ENCODE results near the gene MICALL1. TPM values are rescaled to one million over a fixed set of nuclear protein-coding genes. Genes with fewer than 3 reads are reported as not detected.

Gene MICALL1
- total RNA-seq, 1 experiment from 2014 or later: 47.2 TPM

- no peak for TF ChIP-seq ZNF532 (CRISPR knock-in tag; IDR thresholded peaks at IDR 0.05; ENCODE audit: borderline replicate concordance)
Observed at GRCh38 chr22:37910890-37911672, 5.0 kb downstream of the MICALL1 start (continued).

- CTCF ChIA-PET: interaction anchor here (0.8 to 1.9 kb wide), 5 partner anchors 13 to 94 kb away, joined by 4 to 9 read pairs (median 6); no protein-coding TSS in a partner anchor
- DNase-seq (ENCODE audit: low spot score) (peak; percentile 31), ATAC-seq (peak; percentile 49)
- Mint-ChIP-seq H3K9me3 (no peaks in the 10 kb centered on the region), H3K4me3 (no peak overlapping the region), H3K27ac (peak overlapping the region; percentile 65; the same call in 1 of the 2 replicates), H3K4me1 (peaks cover 41% of the 10 kb centered on the region), H3K27me3 (ENCODE audit: low read depth) (no peaks in the 10 kb centered on the region), H3K36me3 (peaks cover 8% of the 10 kb centered on the region)
- POLR2A ChIA-PET: no interaction called here
- TF ChIP-seq TCF7 (CRISPR knock-in tag; IDR thresholded peaks at IDR 0.05; ENCODE audit: low read depth) (no peak), ARID4B (CRISPR knock-in tag; IDR thresholded peaks at IDR 0.05; ENCODE audit: borderline replicate concordance) (no peak), ATF2 (CRISPR knock-in tag; IDR thresholded peaks at IDR 0.05; ENCODE audit: borderline replicate concordance, low read depth) (no peak), ZNF671 (CRISPR knock-in tag; IDR thresholded peaks at IDR 0.05) (no peak), AFF4 (CRISPR knock-in tag; IDR thresholded peaks at IDR 0.05; ENCODE audit: borderline replicate concordance) (no peak), GRHL2 (CRISPR knock-in tag; IDR thresholded peaks at IDR 0.05; ENCODE audit: insufficient replicate concordance, severe bottlenecking) (no peak)
Observed at GRCh38 chr22:37911697-37912096, 5.6 kb downstream of the MICALL1 start.

Measured in WTC11 (cell line).